Activated CD8-positive, alpha-beta memory T cell treated with anti-CD3 and anti-CD28 coated beads for 4 hours (primary cell): ENCODE measurements around the gene VAC14.

ENCODE experiments used
- DNase-seq, 2 donors: peaks; one replicate each; pipeline ENCODE4 v3.0.0-alpha.2; 2020; ENCODE audit warnings: low read depth in 2 of 2

VAC14 gene

GRCh38 chr16:70760221-70760620 is 40.7 kb downstream of the VAC14 start:
- DNase-seq: no peak

- DNase-seq: no peak
Observed at GRCh38 chr16:70759666-70760065, 41.3 kb downstream of the VAC14 start.

GRCh38 chr16:70758786-70759185 is 42.2 kb downstream of the VAC14 start:
- no peak for DNase-seq

- no peak for DNase-seq
Observed at GRCh38 chr16:70757183-70757582, 43.8 kb downstream of the VAC14 start.

- no peak for DNase-seq
Observed at GRCh38 chr16:70756071-70756470, 44.9 kb downstream of the VAC14 start.

GRCh38 chr16:70754851-70755600 is 45.9 kb downstream of the VAC14 start:
- DNase-seq: no peak

GRCh38 chr16:70754371-70754770 is 46.6 kb downstream of the VAC14 start:
- no peak for DNase-seq

GRCh38 chr16:70753694-70754325 is 47.1 kb downstream of the VAC14 start:
- DNase-seq: no peak

- no peak for DNase-seq
Observed at GRCh38 chr16:70753228-70753627, 47.7 kb downstream of the VAC14 start.

- DNase-seq: no peak
Observed at GRCh38 chr16:70752426-70752825, 48.5 kb downstream of the VAC14 start.

- DNase-seq: no peak
Observed at GRCh38 chr16:70751593-70751992, 49.4 kb downstream of the VAC14 start.

- no peak for DNase-seq
Observed at GRCh38 chr16:70750893-70751467, 50.0 kb downstream of the VAC14 start.

GRCh38 chr16:70749681-70750601 is 51.0 kb downstream of the VAC14 start:
- no peak for DNase-seq

- DNase-seq: no peak
Observed at GRCh38 chr16:70749006-70749678, 51.8 kb downstream of the VAC14 start.

GRCh38 chr16:70747703-70748631 is 53.0 kb downstream of the VAC14 start:
- no peak for DNase-seq

GRCh38 chr16:70746708-70747424 is 54.1 kb downstream of the VAC14 start:
- no peak for DNase-seq

GRCh38 chr16:70746040-70746707 is 54.8 kb downstream of the VAC14 start:
- DNase-seq: no peak

- DNase-seq: no peak
Observed at GRCh38 chr16:70745536-70746025, 55.4 kb downstream of the VAC14 start.

- no peak for DNase-seq
Observed at GRCh38 chr16:70744366-70744765, 56.6 kb downstream of the VAC14 start.
